ENCODE data around the gene C20orf204.

The C20orf204 gene

GRCh38 chr20:64021124-64021975 lies 14.6 kb upstream of the C20orf204 start:
- DNase-seq (ENCODE audit: low spot score), result no peak
- no peak for TF ChIP-seq CTCF (conservative IDR thresholded peaks at IDR 0.05; ENCODE audit: low read depth)
- H3K27ac ChIP-seq, result no peak overlapping the region; the same call in 1 of the 2 replicates
- ChIA-PET CTCF (no interaction called here), POLR2A (ENCODE audit: low non-redundant PET) (no interaction called here)

- DNase-seq (ENCODE audit: low spot score), result no peak
- TF ChIP-seq CTCF (conservative IDR thresholded peaks at IDR 0.05; ENCODE audit: low read depth), result no peak
- CTCF ChIA-PET, result interaction anchor here (0.6 kb wide), 1 partner anchor 418 kb away, joined by 4 read pairs; no protein-coding TSS in a partner anchor
- no peak overlapping the region for H3K27ac ChIP-seq
- POLR2A ChIA-PET (ENCODE audit: low non-redundant PET), result no interaction called here
These were observed 13.2 kb upstream of the C20orf204 start for GRCh38 chr20:64022671-64023360.

GRCh38 chr20:64023361-64024140 lies 12.4 kb upstream of the C20orf204 start:
- ChIA-PET POLR2A (ENCODE audit: low non-redundant PET) (no interaction called here), CTCF (interaction anchor here (5.5 kb wide), 1 partner anchor 15 kb away, joined by 55 read pairs; no protein-coding TSS in a partner anchor)
- DNase-seq (ENCODE audit: low spot score), result no peak
- H3K27ac ChIP-seq, result no peak overlapping the region
- no peak for TF ChIP-seq CTCF (conservative IDR thresholded peaks at IDR 0.05; ENCODE audit: low read depth)

- no peak for DNase-seq (ENCODE audit: low spot score)
- POLR2A ChIA-PET (ENCODE audit: low non-redundant PET), result no interaction called here
- TF ChIP-seq CTCF (conservative IDR thresholded peaks at IDR 0.05; ENCODE audit: low read depth), result no peak
- CTCF ChIA-PET, result interaction anchor here (0.5 to 5.5 kb wide), 4 partner anchors 14 to 248 kb away, joined by 3 to 55 read pairs (median 4); no protein-coding TSS in a partner anchor
- no peak overlapping the region for H3K27ac ChIP-seq
These were observed 11.6 kb upstream of the C20orf204 start for GRCh38 chr20:64024141-64024990.

GRCh38 chr20:64025101-64025825 lies 10.7 kb upstream of the C20orf204 start:
- CTCF ChIA-PET, result interaction anchor here (0.5 to 5.5 kb wide), 4 partner anchors 14 to 249 kb away, joined by 3 to 55 read pairs (median 4); no protein-coding TSS in a partner anchor
- TF ChIP-seq CTCF (conservative IDR thresholded peaks at IDR 0.05; ENCODE audit: low read depth), result no peak
- no peak for DNase-seq (ENCODE audit: low spot score)
- POLR2A ChIA-PET (ENCODE audit: low non-redundant PET), result no interaction called here
- H3K27ac ChIP-seq, result no peak overlapping the region

Measured in RWPE1 (cell line).